ENCODE data around the gene TMEM240. TPM values are rescaled to one million over a fixed set of nuclear protein-coding genes. Genes with fewer than 3 reads are reported as not detected.
A peak's percentile ranks its signal among the peaks of the same experiment; 100 is the strongest.
"Not testable (repeated sequence)": the region's sequence is repeated elsewhere in the genome, so short reads cannot be mapped to it uniquely, and the experiment has no call there.

Gene TMEM240
- total and polyA plus RNA-seq, 9 of the 15 experiments (the other 6 are each of a cell fraction or from before 2014, with no cell fraction given), result 0.24 to 2.0 (median 0.69) TPM; not detected in 5

DNA sequence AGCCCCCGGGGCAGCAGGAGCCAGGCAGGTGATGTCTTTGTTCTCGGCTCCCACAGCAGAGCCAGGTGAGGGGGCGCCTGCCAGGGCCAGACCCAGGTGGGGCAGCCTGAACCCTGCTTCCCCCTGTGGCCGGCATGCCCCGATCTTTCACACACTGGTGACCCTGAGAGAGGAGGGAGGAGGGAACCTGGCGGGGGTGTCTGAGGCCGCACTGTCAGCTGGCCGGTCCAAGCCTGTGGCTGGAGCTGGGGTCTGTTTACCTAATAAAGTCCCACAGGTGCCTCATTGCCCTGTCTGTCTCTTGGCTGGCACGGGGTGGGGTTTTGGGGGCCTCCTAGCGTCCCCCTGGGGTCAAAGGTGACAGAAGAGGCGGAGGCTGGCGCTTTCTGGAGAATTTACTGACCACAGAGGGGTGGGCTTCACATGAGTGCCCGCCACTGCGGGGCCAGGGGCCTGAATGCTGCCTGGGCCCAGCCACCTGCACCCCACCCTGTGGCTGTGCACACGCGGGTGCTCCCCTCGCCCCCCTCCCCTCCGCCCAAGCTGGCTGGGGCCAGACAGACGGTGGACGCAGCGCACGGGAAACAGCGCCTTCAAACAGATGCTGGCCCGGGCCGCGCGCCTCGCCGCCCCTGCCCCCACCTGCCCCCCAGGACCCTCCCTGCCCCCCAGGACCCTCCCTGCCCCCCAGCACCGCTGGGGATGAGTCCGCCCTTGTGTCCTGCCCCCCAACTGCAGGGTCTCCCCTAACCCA, 5.8 kb downstream of the TMEM240 start (continued):
- no peak for TF ChIP-seq ZNF184 (CRISPR knock-in tag; IDR thresholded peaks at IDR 0.05)
- TF ChIP-seq GATA2 (CRISPR knock-in tag; IDR thresholded peaks at IDR 0.05), result no peak
- no peak for TF ChIP-seq RBM39 (optimal IDR thresholded peaks at IDR 0.05; ENCODE audit: low read depth, low read length)
- TF ChIP-seq, protein P1, sequence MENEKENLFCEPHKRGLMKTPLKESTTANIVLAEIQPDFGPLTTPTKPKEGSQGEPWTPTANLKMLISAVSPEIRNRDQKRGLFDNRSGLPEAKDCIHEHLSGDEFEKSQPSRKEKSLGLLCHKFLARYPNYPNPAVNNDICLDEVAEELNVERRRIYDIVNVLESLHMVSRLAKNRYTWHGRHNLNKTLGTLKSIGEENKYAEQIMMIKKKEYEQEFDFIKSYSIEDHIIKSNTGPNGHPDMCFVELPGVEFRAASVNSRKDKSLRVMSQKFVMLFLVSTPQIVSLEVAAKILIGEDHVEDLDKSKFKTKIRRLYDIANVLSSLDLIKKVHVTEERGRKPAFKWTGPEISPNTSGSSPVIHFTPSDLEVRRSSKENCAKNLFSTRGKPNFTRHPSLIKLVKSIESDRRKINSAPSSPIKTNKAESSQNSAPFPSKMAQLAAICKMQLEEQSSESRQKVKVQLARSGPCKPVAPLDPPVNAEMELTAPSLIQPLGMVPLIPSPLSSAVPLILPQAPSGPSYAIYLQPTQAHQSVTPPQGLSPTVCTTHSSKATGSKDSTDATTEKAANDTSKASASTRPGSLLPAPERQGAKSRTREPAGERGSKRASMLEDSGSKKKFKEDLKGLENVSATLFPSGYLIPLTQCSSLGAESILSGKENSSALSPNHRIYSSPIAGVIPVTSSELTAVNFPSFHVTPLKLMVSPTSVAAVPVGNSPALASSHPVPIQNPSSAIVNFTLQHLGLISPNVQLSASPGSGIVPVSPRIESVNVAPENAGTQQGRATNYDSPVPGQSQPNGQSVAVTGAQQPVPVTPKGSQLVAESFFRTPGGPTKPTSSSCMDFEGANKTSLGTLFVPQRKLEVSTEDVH (IDR thresholded peaks at IDR 0.05; ENCODE audit: low read depth, partially characterized antibody), result no peak
- TF ChIP-seq, protein P2, sequence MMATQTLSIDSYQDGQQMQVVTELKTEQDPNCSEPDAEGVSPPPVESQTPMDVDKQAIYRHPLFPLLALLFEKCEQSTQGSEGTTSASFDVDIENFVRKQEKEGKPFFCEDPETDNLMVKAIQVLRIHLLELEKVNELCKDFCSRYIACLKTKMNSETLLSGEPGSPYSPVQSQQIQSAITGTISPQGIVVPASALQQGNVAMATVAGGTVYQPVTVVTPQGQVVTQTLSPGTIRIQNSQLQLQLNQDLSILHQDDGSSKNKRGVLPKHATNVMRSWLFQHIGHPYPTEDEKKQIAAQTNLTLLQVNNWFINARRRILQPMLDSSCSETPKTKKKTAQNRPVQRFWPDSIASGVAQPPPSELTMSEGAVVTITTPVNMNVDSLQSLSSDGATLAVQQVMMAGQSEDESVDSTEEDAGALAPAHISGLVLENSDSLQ (IDR thresholded peaks at IDR 0.05), result no peak

DNA sequence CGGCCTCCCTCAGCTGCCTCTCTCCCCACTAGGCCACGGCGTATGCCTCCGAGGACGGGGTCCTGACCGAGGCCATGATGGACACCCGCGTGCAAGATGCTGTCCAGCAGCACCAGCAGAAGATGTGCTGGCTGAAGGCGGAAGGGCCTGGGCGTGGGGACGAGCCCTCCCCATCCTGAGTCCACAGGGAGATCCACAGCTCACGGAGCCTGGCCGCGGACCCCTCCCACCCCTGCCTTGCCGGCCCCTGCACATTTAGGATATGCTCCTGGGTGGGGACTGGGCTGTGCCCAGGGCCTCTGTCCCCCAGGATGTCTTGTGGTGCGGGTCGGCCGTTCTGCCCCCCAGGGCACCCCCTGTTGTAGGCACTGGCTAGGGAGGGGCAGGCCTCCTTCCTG, 6.5 kb downstream of the TMEM240 start:
- intact Hi-C loops (cut with micrococcal nuclease); BruUV-seq (replicated peaks); H3K79me2 ChIP-seq (ENCODE audit: control insufficient read depth, insufficient read depth, low read length); FAIRE-seq; DNase-seq (ENCODE audit: extremely low read depth in 1 of 4, low spot score in 3 of 4); H3K9me1 ChIP-seq (ENCODE audit: control insufficient read depth, insufficient read depth, low read length); H4K20me1 ChIP-seq (replicated peaks; ENCODE audit: control insufficient read depth, insufficient read depth, low read length); CTCF ChIA-PET (ENCODE audit: low intra/inter-chr PET ratio); in situ Hi-C loops (cut with MboI); H3K4me3 ChIP-seq; H2AFZ ChIP-seq (ENCODE audit: low read depth, low read length); POLR2A ChIA-PET; H3K27ac ChIP-seq (ENCODE audit: extremely low read depth, low read depth, low read length); H3K9ac ChIP-seq (ENCODE audit: insufficient read depth in 1 of 2, low read depth in 2 of 2, low read length in 2 of 2); H3K4me2 ChIP-seq (ENCODE audit: insufficient read depth, low read length); H3K27me3 ChIP-seq (ENCODE audit: control insufficient read depth in 2 of 2, insufficient read depth in 2 of 2, low read length in 2 of 2): not testable (repeated sequence)
- H3K9me3 ChIP-seq (replicated peaks; ENCODE audit: control insufficient read depth, insufficient read depth, low read depth, low read length), result peaks cover 19% of the 10 kb centered on the region
- H3K36me3 ChIP-seq (ENCODE audit: control insufficient read depth, insufficient read depth, low read length), result peaks cover 53% of the 10 kb centered on the region; the same call in 2 of the 3 replicates
- peak; percentile 11; the same call in 2 of the 3 replicates for ATAC-seq
- 90% methylated on average over 14 of the region's 18 CpGs for WGBS (ENCODE audit: insufficient coverage, low coverage, missing lambda C conversion rate)
- peaks cover 0 to 34% of the 10 kb centered on the region in 2 experiments; a peak in 2 of 5 replicates for H3K4me1 ChIP-seq (replicated peaks in 1 of 2; ENCODE audit: control insufficient read depth in 2 of 2, insufficient read depth in 2 of 2, low read length in 2 of 2)
